CD14-positive monocyte (primary cell): ENCODE results near the gene OAF. TPM values are rescaled to one million over a fixed set of nuclear protein-coding genes. Genes with fewer than 3 reads are reported as not detected.

Experiments
- DNase-seq, 3 donors: peaks; one replicate each; pipeline ENCODE4 v3.0.0-alpha.2; 2011 to 2022
- H2AFZ ChIP-seq: 2 replicates; pipeline ENCODE4 v1.6.0; 2012; ENCODE audit warnings: mild to moderate bottlenecking, low read depth, low read length, inconsistent platforms; ENCODE audit not compliant: insufficient read depth, poor library complexity, severe bottlenecking
- H3K27ac ChIP-seq, 2 donors: 1 replicate in 1 of 2; 2 replicates in 1 of 2; pipeline ENCODE4 v1.5.1; 2012 to 2013; ENCODE audit warnings: low read length in 2 of 2, control low read depth in 1 of 2, inconsistent platforms in 1 of 2, low read depth in 1 of 2, mild to moderate bottlenecking in 1 of 2
- H3K27me3 ChIP-seq, 2 donors: one replicate each; pipeline versions ENCODE4 v1.6.0 to v1.6.1; 2011 to 2013; ENCODE audit warnings: low read length in 2 of 2; ENCODE audit not compliant: control insufficient read depth in 2 of 2, insufficient read depth in 2 of 2
- H3K36me3 ChIP-seq, 2 donors: replicated peaks in 1 of 2; 1 replicate in 1 of 2; 2 replicates in 1 of 2; pipeline versions ENCODE4 v1.5.1 to v1.6.1; 2012 to 2013; ENCODE audit warnings: low read length in 2 of 2, control low read depth in 1 of 2, inconsistent platforms in 1 of 2, mild to moderate bottlenecking in 1 of 2; ENCODE audit not compliant: insufficient read depth in 2 of 2, control insufficient read depth in 1 of 2
- H3K4me1 ChIP-seq, 2 donors: 1 replicate in 1 of 2; 2 replicates in 1 of 2; pipeline versions ENCODE4 v1.5.1 to v1.6.1; 2012 to 2013; ENCODE audit warnings: low read length in 2 of 2, control low read depth in 1 of 2, inconsistent platforms in 1 of 2, mild to moderate bottlenecking in 1 of 2, moderate library complexity in 1 of 2; ENCODE audit not compliant: insufficient read depth in 2 of 2, control insufficient read depth in 1 of 2
- H3K4me2 ChIP-seq: replicated peaks from 2 replicates; pipeline ENCODE3; 2012; ENCODE audit warnings: low read length, moderate library complexity, mild to moderate bottlenecking; ENCODE audit not compliant: poor library complexity, severe bottlenecking; ENCODE audit errors: extremely low read depth
- H3K4me3 ChIP-seq, 3 experiments: fragments of 200-600 bp in 1 of 3; sonication (generic) in 1 of 3; replicated peaks in 1 of 3; 1 replicate in 2 of 3; 2 replicates in 1 of 3; pipeline ENCODE4 v1.5.1; 2011 to 2013; ENCODE audit warnings: low read length in 3 of 3, mild to moderate bottlenecking in 3 of 3, control low read depth in 2 of 3, low read depth in 2 of 3, inconsistent platforms in 1 of 3, moderate library complexity in 1 of 3
- H3K79me2 ChIP-seq: 2 replicates; pipeline ENCODE4 v1.6.0; 2012; ENCODE audit warnings: mild to moderate bottlenecking, control low read depth, inconsistent platforms, low read length, moderate library complexity; ENCODE audit not compliant: insufficient read depth
- H3K9ac ChIP-seq: 2 replicates; pipeline ENCODE4 v1.6.0; 2017; ENCODE audit warnings: low read length, mild to moderate bottlenecking; ENCODE audit not compliant: insufficient read depth, poor library complexity, severe bottlenecking
- H3K9me3 ChIP-seq, 2 donors: replicated peaks in 1 of 2; 1 replicate in 1 of 2; 2 replicates in 1 of 2; pipeline versions ENCODE4 v1.5.1 to v1.6.1; 2012 to 2013; ENCODE audit warnings: low read length in 2 of 2, control low read depth in 1 of 2; ENCODE audit not compliant: control insufficient read depth in 1 of 2, insufficient read depth in 1 of 2
- H4K20me1 ChIP-seq: 2 replicates; pipeline ENCODE4 v1.6.0; 2012; ENCODE audit warnings: mild to moderate bottlenecking, low read length, control low read depth, moderate library complexity; ENCODE audit not compliant: insufficient read depth
- H3K27ac Mint-ChIP-seq, 7 donors: one replicate each; pipeline ENCODE4 v1.8.0; 2020; ENCODE audit warnings: mild to moderate bottlenecking in 7 of 7, mixed read lengths in 7 of 7, moderate library complexity in 6 of 7, inconsistent platforms in 2 of 7
- H3K27me3 Mint-ChIP-seq, 3 donors: one replicate each; pipeline ENCODE4 v1.8.0; 2021 to 2022; ENCODE audit warnings: low read depth in 3 of 3, mild to moderate bottlenecking in 3 of 3, mixed read lengths in 3 of 3, moderate library complexity in 3 of 3, inconsistent platforms in 1 of 3
- H3K36me3 Mint-ChIP-seq, 2 donors: one replicate each; pipeline ENCODE4 v1.8.0; 2020; ENCODE audit warnings: mixed read lengths in 2 of 2, inconsistent platforms in 1 of 2, mild to moderate bottlenecking in 1 of 2
- H3K4me1 Mint-ChIP-seq: one replicate; pipeline ENCODE4 v1.8.0; 2020; ENCODE audit warnings: mild to moderate bottlenecking, mixed read lengths
- H3K4me3 Mint-ChIP-seq, 2 donors: one replicate each; pipeline ENCODE4 v1.8.0; 2020; ENCODE audit warnings: mild to moderate bottlenecking in 2 of 2, mixed read lengths in 2 of 2, moderate library complexity in 1 of 2
- H3K9me3 Mint-ChIP-seq, 7 donors: one replicate each; pipeline ENCODE4 v1.8.0; 2020 to 2022; ENCODE audit warnings: mixed read lengths in 7 of 7, mild to moderate bottlenecking in 6 of 7, moderate library complexity in 6 of 7, inconsistent platforms in 2 of 7
- WGBS: methylation state at CpG from one replicate; pipeline ENCODE4 v1.1.5; 2013; ENCODE audit warnings: missing lambda C conversion rate; ENCODE audit not compliant: insufficient coverage; 5-methylcytosine and 5-hydroxymethylcytosine counted together
- intact Hi-C, 2 donors: fragments of 100-400 bp; cut with micrococcal nuclease; formaldehyde crosslinking; loops; one replicate each; pipeline versions ENCODE4 v1.15.0 to v1.15.1; 2023
- polyA plus RNA-seq, 3 donors: library from polyadenylated mRNA; depleted of rRNA in 1 of 3; unstranded in 2 of 3; stranded (reverse) in 1 of 3; fragments of 300-500 nt in 2 of 3; fragments of >200 nt in 1 of 3; fragmentation: Illumina TruSeq in 2 of 3; gene quantifications; 1 replicate in 2 of 3; 2 replicates in 1 of 3; pipeline ENCODE4 v1.2.3, GENCODE V29; 2012 to 2021
- TF ChIP-seq, protein P1 (sequence below): fragments of 200-600 bp; IDR thresholded peaks from one replicate; pipeline ENCODE4 v1.8.0; 2022; ENCODE audit warnings: antibody characterized with exemption, mild to moderate bottlenecking

Gene OAF
- polyA plus RNA-seq, 3 donors = 31.5 to 57.2 (median 49.2) TPM

DNA sequence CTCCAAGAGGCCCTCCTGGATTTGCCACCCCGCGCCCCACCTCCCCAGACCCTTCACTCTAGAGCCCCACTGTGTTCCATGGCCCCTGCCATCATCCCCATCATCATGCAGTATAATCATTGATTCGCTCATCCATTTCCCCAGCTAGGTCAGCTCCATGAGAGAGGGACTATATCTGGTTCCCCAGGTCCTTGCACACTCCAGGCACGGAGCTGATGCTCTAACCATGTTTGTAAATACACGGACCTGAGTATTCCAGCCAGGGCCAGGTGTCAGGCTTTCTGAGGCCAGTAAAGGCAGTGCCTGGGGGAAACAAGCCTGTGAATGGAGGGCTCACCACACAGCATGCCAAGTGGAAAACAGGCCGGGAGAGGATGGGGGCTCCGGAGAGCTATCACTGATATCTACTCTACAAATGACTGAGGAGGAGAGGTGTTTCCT lies 27.1 kb upstream of the OAF start:
- Histone ChIP-seq H3K4me3 (no peak overlapping the region), H3K36me3 (no peaks in the 10 kb centered on the region), H2AFZ (no peak overlapping the region), H3K27me3 (no peaks in the 10 kb centered on the region), H3K4me1 (peaks cover 10 to 11% of the 10 kb centered on the region in 2 donors), H4K20me1 (no peaks in the 10 kb centered on the region), H3K9me3 (no peaks in the 10 kb centered on the region), H3K27ac (no peak overlapping the region), H3K4me2 (no peak overlapping the region), H3K79me2 (no peaks in the 10 kb centered on the region), H3K9ac (no peak overlapping the region)
- Mint-ChIP-seq H3K27me3 (peaks cover 5 to 27% (median 22%) of the 10 kb centered on the region in 3 donors), H3K4me1 (peaks cover 17% of the 10 kb centered on the region), H3K4me3 (no peak overlapping the region), H3K9me3 (peaks cover 0 to 2% (median 0%) of the 10 kb centered on the region in 7 donors), H3K27ac (peak overlapping the region in 1 of 7 donors; percentile 7), H3K36me3 (no peaks in the 10 kb centered on the region)
- no peak for DNase-seq
- TF ChIP-seq, protein P1, sequence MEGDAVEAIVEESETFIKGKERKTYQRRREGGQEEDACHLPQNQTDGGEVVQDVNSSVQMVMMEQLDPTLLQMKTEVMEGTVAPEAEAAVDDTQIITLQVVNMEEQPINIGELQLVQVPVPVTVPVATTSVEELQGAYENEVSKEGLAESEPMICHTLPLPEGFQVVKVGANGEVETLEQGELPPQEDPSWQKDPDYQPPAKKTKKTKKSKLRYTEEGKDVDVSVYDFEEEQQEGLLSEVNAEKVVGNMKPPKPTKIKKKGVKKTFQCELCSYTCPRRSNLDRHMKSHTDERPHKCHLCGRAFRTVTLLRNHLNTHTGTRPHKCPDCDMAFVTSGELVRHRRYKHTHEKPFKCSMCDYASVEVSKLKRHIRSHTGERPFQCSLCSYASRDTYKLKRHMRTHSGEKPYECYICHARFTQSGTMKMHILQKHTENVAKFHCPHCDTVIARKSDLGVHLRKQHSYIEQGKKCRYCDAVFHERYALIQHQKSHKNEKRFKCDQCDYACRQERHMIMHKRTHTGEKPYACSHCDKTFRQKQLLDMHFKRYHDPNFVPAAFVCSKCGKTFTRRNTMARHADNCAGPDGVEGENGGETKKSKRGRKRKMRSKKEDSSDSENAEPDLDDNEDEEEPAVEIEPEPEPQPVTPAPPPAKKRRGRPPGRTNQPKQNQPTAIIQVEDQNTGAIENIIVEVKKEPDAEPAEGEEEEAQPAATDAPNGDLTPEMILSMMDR = no peak
- intact Hi-C loops = no loop called here
- 96% methylated on average over 5 of the region's 7 CpGs for WGBS

DNA sequence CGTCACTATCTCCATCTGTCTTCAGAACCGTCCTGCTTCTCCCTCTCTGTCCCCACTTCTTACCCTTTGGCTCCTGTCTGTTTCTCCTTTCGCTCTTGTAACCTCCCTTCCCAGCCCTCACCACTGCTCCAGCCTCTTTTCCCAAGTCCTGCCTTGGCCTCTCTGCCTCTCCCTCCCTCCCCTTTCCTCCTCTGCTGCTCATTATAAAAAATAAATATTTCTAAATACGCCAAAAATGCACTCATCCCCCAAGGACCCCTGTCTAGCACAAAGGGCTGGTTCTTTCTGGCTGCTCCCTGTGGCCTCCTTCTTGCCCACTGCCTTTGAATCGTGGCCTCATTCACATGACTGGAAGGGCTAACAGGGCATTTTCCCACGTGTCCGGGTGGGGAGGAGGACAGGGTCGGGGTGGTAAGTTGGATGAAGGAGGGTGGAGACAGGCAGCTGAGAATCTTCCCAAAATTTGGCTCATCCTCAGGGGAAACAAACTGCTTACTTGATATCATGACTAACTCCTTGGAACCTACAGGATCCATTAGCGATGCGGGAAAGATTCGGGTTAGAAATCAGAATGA lies 26.4 kb upstream of the OAF start:
- Histone ChIP-seq H3K9ac (no peak overlapping the region), H3K27me3 (no peaks in the 10 kb centered on the region), H3K9me3 (no peaks in the 10 kb centered on the region), H3K4me1 (peaks cover 10 to 11% of the 10 kb centered on the region in 2 donors), H3K27ac (no peak overlapping the region), H3K4me2 (no peak overlapping the region), H4K20me1 (no peaks in the 10 kb centered on the region), H3K79me2 (no peaks in the 10 kb centered on the region), H3K4me3 (no peak overlapping the region), H3K36me3 (no peaks in the 10 kb centered on the region), H2AFZ (no peak overlapping the region)
- Mint-ChIP-seq H3K27me3 (peaks cover 5 to 23% (median 22%) of the 10 kb centered on the region in 3 donors), H3K4me3 (no peak overlapping the region), H3K4me1 (peaks cover 17% of the 10 kb centered on the region), H3K9me3 (peaks cover 0 to 2% (median 0%) of the 10 kb centered on the region in 7 donors), H3K27ac (peak overlapping the region in 1 of 7 donors; percentile 75), H3K36me3 (no peaks in the 10 kb centered on the region)
- TF ChIP-seq, protein P1 = no peak
- DNase-seq = no peak
- intact Hi-C loops = no loop called here
- whole genome bisulfite sequencing = 97% methylated on average over 8 of the region's 11 CpGs
